HG03060 (cell line): Measurements from ENCODE around the gene ICE1.
"Not testable (repeated sequence)": the region's sequence is repeated elsewhere in the genome, so short reads cannot be mapped to it uniquely, and the experiment has no call there.

Experiments
- ATAC-seq: cut with Tn5 transposase; IDR thresholded peaks from one replicate; pipeline ENCODE4 v1.9.1; 2021; ENCODE audit warnings: low read depth, moderate number of reproducible peaks; ENCODE audit not compliant: unreplicated experiment

ICE1 gene

GRCh38 chr5:5437227-5438172, 15.0 kb downstream of the ICE1 start:
- no peak for ATAC-seq

DNA sequence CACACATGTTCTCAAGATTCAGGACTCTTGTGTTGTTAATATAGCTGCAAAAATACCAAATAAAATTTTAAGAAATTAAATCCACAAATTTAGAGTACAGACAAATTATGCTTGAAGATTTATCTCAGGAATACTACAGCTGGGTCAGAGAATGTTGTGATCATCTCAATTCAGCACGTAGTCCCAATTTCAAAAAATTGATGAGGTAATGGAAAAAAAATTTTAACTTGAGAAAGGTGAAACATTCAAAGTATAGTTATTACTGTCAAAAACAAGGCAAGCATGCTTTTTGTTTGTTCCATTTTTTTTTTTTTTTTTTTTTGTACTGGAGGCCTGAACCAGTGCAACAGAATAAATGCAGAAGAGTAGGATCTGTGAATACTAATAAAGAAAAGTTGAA, 29.4 kb downstream of the ICE1 start:
- no peak for ATAC-seq

DNA sequence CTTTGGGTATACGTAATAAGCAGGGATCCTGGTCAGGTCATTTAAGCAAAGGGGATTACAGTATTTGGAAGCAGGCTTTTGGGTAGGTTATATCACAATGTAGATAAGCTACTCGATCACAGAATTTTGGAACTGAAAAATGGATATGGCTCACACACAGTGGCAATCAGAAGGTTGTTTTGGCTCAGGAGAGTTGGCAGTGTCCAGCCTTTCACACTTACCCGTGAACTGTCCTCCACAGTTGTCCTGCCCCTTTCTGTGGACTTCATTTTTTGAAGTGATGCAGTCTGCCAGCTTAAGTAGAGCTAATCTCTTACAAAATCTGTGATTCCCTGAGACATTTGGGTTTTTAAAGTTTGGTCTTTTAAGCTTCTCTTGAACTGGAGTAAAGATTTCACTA, 30.7 kb downstream of the ICE1 start:
- no peak for ATAC-seq

DNA sequence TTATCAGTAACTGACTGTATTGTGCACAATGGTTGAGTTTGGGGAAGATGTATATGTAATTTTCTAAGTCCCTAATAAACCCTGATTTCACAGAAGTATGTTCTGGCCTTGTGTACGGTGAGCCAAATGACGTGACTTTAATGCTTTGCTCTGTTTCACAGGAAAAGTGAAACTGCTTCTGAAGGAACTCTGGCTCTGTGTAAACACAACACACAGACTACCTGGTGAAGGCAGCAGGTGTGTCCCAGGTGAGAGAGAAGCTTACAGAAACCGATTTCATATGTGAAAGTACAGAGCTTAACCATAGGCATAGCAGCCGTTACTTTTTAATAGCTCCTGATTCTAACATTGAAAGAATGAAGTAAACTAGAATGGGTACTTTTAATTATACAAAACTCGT, 31.9 kb downstream of the ICE1 start:
- ATAC-seq: no peak

- no peak for ATAC-seq
Observed at GRCh38 chr5:5456858-5457257, 34.4 kb downstream of the ICE1 start.

DNA sequence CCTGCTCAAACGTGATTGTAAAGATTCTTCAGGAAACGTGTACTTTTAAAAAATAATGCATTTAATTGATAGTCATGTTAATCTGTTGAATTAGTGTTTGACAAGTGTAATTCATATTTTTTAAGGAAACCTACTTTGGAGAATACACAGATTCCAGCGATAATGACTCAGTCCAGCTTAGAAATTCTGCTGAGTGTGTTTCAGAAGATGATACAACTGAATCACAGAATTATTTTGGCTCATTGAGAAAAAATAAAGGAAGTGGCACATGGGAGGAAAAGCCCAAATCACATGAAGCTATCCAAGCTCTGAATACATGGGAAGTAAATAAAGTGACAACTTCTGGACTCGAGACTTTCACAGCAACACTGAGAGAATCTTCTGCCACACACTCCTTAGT, 37.8 kb downstream of the ICE1 start:
- ATAC-seq: no peak

- ATAC-seq: no peak
Observed at GRCh38 chr5:5461012-5461411, 38.5 kb downstream of the ICE1 start.

DNA sequence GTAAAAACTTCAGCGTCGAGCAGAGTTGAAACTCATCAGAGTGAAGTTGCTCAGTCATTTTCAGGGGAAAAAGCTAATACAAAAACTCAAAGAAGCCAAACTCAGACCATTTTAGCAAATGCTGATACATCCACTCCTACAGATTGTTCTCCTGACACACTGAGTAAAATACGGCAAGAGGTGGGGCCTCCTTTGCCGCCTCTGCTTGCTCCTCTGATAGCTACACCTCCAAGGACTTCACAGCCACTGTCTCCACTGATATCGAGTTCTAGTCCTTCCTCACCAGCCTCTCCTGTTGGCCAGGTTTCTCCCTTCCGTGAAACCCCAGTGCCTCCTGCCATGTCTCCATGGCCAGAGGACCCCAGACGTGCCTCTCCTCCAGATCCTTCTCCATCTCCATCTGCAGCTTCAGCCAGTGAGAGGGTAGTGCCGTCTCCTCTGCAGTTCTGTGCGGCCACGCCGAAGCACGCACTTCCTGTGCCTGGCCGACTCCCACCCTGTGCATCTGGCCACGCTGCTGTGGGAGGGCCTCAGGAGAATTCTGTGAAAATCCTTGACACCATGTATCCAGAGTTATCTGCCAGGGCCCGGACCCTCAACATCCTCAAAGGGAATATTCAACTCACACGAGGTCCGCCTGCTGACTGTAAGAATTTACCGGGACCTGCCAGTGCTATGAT, 41.7 kb downstream of the ICE1 start:
- no peak for ATAC-seq

DNA sequence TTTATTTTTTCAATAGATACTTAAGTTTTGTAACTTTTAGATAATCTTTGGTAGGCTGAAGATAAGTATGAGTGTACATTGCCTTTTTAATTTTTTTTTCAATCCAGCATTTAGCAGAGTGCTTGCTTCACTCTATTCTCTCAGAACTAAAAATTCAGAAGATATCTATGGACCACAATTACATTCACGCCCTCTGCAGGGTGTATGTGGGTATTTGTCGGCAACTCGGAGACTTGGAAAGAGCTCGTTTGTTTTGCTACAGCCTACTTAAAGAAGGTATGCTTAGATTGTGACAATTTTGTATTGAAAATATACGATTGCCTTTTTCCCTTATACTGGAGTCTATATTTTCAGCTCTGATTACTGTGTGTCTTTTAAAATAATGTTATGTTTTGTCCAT, 43.8 kb downstream of the ICE1 start:
- no peak for ATAC-seq

DNA sequence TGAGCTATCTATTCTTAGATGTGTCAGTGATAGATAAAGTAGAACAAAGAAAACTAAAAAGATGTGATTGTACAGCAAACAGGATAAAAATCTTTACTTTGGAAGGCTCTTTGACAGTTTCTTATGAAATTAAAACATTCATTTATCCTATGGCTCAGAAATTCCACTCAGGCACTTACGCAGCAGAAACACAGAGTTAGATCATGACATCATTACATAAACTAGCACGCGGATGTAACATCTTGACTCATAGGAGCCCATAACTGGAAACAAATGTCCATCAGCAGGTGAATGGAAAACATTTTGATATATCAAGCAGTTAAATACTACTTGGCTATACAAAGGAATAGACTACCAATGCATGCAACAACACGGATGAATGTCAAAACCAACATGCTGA, 45.3 kb downstream of the ICE1 start:
- no peak for ATAC-seq

GRCh38 chr5:5470933-5471332, 48.5 kb downstream of the ICE1 start:
- ATAC-seq: no peak

DNA sequence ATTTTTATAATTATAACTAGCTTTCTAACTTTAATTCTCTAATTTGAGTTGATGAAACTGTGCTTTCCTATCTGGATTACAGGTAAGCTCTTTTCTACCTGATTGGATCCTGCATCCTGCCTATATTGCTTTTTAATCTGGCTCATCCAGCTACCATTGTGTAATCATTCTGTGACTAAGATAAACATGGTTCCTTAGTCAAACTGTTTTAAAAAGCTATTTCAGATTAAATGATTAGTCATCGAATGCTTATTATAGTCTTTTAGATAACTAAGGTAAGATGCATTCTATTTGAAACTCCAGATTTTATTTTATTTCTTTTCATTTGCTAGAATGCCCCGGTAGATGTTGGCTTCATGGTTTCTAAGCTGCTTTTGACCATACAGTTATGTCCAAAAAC, 50.7 kb downstream of the ICE1 start:
- no peak for ATAC-seq

GRCh38 chr5:5474961-5475360, 52.5 kb downstream of the ICE1 start:
- no peak for ATAC-seq

GRCh38 chr5:5475975-5476374, 53.5 kb downstream of the ICE1 start:
- ATAC-seq: no peak

DNA sequence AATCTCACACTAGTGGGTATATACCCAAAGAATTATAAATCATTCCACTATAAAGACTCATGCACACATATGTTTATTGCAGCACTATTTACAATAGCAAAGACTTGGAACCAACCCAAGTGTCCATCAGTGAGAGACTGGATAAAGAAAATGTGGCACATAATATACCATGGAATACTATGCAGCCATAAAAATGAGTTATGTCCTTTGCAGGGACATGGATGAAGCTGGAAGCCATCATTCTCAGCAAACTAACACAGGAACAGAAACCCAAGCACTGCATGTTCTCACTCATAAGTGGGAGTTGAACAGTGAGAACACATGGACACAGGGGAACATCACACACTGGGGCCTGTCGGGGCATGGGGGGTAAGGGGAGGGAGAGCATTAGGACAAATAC, 57.1 kb downstream of the ICE1 start:
- ATAC-seq: not testable (repeated sequence)

DNA sequence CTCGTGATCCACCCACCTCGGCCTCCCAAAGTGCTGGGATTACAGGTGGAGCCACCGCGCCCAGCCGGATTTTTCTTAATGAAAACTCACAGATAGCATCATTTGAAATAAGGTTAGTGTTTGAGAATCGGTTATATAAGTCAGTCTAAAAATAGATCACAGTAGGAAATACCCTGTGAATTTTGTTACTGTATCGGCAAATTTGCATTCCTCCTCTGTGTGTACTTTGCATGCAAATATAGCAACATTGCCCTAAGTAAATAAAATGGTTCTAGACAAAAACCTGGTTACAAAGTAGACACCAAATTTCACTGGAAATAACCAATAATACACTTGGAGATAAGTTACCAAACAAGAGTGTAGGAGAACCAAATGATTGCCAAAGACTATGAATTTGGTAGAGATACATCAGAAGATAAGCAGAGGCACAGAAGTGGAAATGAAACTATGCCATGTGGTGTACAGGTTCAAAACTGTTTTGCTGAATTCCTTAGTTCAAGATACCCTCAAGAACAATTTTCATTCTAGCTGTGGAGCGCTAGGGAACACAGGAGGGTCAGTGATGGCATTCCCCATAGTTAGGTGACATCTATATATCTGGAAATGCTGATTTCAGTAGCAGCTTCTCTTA, 58.1 kb downstream of the ICE1 start:
- peak; percentile 57 for ATAC-seq

GRCh38 chr5:5481206-5481605, 58.7 kb downstream of the ICE1 start:
- ATAC-seq: peak; percentile 61

DNA sequence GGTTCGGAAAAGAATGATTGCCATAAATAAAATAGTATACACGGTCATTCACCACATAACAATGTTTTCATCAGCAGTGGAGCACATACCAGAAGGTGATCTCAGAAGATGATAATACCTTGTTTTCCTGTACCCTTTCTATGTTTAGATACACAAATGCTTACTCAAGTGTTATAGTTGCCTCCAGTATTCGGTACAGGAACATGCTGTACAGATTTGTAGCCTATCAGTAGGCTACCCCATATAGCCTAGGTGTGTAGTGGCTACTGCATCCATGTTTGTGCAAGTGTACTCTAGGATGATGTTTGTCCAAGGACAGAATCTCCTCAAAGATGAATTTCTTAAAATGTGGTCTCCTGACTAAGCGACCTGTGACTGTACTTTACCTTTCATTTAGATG, 59.2 kb downstream of the ICE1 start:
- ATAC-seq: no peak

GRCh38 chr5:5483350-5483749, 60.9 kb downstream of the ICE1 start:
- ATAC-seq: no peak

DNA sequence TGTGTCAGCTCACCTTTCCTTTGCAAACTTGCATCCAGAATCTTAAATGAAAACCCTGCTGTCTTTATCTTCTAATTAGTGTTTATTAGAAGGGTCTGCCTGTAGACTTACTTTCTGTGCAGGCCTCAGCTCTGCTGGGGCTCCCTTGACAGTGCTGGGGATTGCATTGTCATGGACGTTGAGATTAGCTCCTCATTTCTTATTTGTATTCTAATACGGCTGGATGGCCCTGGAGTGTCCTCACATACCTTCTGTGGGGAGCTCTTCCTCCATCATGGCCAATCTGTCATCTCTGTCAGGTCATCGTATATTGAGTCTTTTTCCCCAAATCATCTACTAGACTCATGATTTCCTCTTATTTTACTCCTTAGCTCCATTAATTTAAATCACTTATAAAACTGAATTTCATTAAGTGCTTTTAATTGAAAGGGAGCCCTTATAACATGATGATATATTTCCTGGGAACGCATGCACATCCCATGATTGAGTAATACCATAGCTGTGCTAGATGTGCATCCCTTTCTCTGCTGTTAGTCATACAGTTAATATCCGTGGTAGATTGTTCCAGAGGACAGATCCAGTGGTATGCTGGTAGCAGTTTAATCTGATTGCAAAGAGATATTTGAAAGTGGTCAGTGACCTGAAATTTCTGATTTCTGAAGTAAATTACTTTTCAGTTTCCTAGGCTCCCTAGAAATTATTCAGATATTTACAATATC, 61.6 kb downstream of the ICE1 start:
- ATAC-seq: no peak

- no peak for ATAC-seq
Observed at GRCh38 chr5:5486122-5486521, 63.6 kb downstream of the ICE1 start.
